ENCODE measurements around the gene NAA40. TPM values are rescaled to one million over a fixed set of nuclear protein-coding genes. Genes with fewer than 3 reads are reported as not detected.

NAA40 gene
- total RNA-seq, 1 donor = 16.4 TPM

DNA sequence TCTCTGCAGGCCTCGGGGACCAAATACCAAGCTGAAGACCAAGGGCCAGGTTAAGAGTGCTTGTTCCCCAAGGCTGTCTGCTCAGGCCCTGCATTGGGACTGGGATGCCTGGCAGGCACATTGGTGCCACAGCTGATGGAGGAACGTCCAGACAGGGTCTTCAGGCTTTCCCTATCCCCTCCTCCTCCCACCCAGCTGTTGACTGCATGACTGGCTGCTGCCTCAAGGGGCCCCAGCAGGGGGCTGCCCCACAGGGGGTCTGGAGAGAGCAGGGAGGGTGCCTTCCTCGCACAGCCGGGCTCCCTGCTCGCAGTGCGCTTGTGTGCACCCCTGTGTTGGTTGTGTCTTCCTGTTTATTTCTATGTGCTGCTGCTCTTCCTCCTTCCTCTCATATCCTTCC is 31.7 kb upstream of the NAA40 start:
- no peak for TF ChIP-seq CTCF (IDR thresholded peaks at IDR 0.05; ENCODE audit: insufficient read depth, low read depth, low read length)
- DNase-seq (ENCODE audit: low read depth) = no peak
- H3K4me3 ChIP-seq (ENCODE audit: low read depth, low read length) = no peak overlapping the region

DNA sequence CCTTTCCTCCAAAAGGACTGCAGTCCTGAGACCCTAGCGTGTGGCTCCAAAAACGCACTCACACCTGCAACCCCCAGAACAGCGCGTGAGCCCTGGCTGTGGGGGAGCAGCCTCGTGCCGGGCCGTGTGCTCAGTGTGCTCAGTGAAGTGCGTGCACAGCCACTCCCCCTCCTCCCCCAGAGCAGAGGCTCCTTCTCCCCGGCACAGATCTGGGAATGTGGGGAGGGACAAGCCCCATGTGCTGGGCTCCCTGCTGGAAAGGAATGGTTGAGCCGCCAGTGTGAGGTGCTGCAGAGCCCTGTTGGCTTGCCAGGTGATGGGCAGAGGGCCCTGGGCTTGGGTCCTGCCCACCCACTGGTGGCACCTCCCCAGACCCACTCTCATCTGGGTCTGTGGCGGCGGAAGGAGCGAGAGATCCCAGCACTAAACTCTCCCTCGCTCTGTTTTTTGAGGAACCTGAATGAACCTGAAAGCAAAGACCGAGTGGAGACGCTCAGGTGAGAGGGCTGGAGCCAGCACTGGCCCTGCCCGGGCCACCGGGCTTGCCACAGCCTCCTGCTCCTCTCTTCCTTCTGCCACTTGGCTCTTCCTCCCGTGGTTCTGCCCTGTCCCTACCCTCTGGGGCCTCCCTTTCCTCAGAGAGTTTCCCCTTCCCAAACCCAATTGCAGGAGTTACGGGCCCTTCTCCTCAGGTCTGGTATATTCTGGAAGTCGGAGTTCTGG is 30.8 kb upstream of the NAA40 start:
- no peak overlapping the region for H3K4me3 ChIP-seq (ENCODE audit: low read depth, low read length)

GRCh38 chr11:63908631-63909401 is 30.0 kb upstream of the NAA40 start:
- H3K4me3 ChIP-seq (ENCODE audit: low read depth, low read length) = no peak overlapping the region
- no peak for TF ChIP-seq CTCF (IDR thresholded peaks at IDR 0.05; ENCODE audit: insufficient read depth, low read depth, low read length)
- no peak for DNase-seq (ENCODE audit: low read depth)

More for the DNA sequence above, 30.8 kb upstream of the NAA40 start:
- DNase-seq (ENCODE audit: low read depth) = no peak
- TF ChIP-seq CTCF (IDR thresholded peaks at IDR 0.05; ENCODE audit: insufficient read depth, low read depth, low read length) = no peak

DNA sequence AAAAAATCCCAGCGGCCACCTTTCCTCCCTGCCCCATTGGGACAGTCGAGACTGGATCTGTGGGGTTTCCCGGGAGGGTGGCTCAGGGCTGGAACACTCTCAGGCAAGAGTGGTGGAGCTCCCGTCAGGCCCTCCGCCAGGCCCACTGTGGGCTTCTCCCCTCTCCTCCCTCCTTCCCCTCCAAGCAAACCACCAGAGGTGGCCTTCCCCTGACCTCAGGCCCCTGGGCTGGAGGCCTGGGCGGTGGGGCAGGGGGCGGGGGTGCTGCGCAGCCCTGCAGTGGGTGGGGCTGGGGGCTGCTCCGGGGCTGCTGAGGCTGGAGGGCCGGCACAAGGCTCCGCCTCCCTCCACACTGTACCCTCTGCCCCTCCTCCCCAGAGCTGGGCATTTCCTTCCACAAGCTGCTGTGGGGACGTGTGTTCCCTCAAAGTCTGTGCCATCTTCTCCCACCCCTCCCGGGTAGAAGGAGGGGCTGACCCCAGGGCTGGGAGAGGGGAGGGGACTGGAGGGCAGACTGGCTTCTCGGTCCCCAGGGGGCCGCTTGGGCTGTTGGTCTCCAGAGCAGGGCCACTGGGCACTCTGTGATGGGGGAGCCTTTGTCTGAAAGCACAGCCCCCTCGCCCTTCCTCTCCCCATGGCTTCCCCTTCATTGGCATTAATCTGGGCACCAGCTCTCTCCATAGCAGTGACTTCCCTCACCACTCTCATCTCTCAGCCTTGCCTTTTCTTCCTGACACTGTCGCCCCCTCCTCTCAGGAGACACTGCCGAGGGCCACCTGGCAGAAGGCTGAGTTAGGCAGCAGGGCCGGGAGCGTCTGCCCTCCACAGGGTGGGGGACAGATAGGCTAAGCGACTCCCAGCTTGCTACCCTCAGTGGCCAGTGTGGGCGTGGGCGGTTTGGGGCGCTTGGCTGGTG is 29.0 kb upstream of the NAA40 start:
- no peak for DNase-seq (ENCODE audit: low read depth)
- no peak overlapping the region for H3K4me3 ChIP-seq (ENCODE audit: low read depth, low read length)
- TF ChIP-seq CTCF (IDR thresholded peaks at IDR 0.05; ENCODE audit: insufficient read depth, low read depth, low read length) = no peak

- TF ChIP-seq CTCF (IDR thresholded peaks at IDR 0.05; ENCODE audit: insufficient read depth, low read depth, low read length) = no peak
- no peak for DNase-seq (ENCODE audit: low read depth)
- H3K4me3 ChIP-seq (ENCODE audit: low read depth, low read length) = no peak overlapping the region
These were observed 28.1 kb upstream of the NAA40 start for GRCh38 chr11:63910675-63911074.

- TF ChIP-seq CTCF (IDR thresholded peaks at IDR 0.05; ENCODE audit: insufficient read depth, low read depth, low read length) = no peak
- H3K4me3 ChIP-seq (ENCODE audit: low read depth, low read length) = no peak overlapping the region
- DNase-seq (ENCODE audit: low read depth) = no peak
These were observed 27.4 kb upstream of the NAA40 start for GRCh38 chr11:63911440-63911839.
